ELR (cell line): Measurements from ENCODE around the gene ARHGEF11.
A peak's percentile ranks its signal among the peaks of the same experiment; 100 is the strongest.

ENCODE experiments used
- DNase-seq: peaks from one replicate; pipeline ENCODE4 v3.0.0-alpha.2; 2015; ENCODE audit warnings: low read depth

Gene ARHGEF11

GRCh38 chr1:156949127-156949526 lies 96.4 kb downstream of the ARHGEF11 start:
- DNase-seq: no peak

DNA sequence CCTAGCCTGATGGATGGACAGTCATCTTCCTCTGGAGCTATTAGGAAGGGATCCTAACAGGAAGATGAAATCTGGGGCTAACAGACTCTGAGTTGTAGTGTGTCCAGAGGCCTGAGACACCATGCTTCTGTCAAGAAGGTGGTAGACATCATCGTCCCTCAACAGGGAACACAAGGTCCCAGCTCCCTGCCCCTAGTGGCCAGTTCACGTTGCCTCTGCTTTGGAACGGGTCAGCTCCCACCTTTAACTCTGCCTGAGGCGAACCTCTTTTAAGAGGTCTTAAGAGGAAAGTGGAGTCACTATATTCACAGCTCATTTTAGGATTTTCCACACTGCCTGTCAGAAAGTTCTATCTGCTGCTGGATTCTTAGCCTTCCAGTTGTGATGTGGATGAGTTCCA lies 96.8 kb downstream of the ARHGEF11 start:
- peak; percentile 14 for DNase-seq

GRCh38 chr1:156947818-156948525 lies 97.6 kb downstream of the ARHGEF11 start:
- no peak for DNase-seq

- no peak for DNase-seq
Observed at GRCh38 chr1:156947127-156947526, 98.4 kb downstream of the ARHGEF11 start.

DNA sequence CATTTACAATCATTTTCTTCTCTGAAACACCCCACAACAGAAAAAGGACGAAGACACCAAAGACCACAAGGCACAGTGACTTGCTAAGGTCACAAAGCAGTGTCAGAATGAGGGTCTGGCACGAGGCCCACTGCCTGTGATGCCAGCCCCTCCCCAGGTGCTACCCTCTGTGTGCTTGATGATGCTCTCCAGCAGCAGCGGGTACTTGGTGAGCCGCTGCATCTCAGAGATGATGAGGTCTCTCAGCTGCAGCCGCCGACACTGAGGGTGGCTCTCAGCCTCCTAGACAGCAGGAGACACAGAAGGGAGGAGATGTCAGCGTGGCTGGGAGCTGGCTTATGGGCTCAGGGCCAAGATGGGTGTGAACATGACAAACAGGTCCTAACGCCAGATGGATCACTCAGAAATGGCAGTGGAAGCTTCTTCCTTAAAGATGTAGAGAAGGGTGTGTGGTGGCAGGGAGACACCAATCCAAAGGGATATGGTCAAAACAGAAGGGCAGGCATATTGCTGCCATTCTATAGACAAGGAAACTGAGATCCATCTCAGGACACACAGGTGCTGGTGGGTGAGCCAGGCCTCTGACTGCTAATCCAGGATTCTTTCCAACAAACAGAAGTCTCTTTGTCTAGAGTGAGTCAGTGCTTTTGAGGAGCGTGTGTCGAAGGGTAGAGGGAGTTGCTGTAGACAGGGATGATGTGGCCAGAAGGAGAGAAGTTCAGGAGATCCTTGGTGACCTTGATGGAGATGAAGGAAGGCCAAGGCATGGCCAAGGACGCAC lies 99.5 kb downstream of the ARHGEF11 start:
- no peak for DNase-seq

GRCh38 chr1:156944848-156945247 lies 100.7 kb downstream of the ARHGEF11 start:
- DNase-seq: no peak

DNA sequence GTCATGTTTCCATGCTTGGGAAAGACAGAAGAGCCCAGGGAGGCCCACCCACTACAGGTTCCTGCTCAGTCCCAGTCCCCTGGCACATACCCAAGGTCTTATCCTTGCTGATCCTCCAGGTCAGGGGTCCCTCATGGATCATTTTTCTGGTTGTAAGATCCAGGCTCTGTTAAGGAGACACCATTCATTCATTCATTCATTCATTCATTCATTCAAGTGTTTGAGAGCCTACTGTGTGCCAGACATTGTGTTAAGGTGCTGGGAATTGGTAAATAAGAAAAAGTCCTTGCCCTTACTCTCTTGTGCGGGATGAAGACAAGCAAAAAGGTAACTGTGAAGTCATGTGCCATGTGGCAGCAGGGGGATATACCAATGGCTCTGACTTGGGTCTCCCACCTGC lies 101.3 kb downstream of the ARHGEF11 start:
- DNase-seq: no peak

- DNase-seq: no peak
Observed at GRCh38 chr1:156943756-156944155, 101.8 kb downstream of the ARHGEF11 start.

- DNase-seq: no peak
Observed at GRCh38 chr1:156942576-156942975, 103.0 kb downstream of the ARHGEF11 start.

GRCh38 chr1:156942176-156942575 lies 103.4 kb downstream of the ARHGEF11 start:
- DNase-seq: no peak

DNA sequence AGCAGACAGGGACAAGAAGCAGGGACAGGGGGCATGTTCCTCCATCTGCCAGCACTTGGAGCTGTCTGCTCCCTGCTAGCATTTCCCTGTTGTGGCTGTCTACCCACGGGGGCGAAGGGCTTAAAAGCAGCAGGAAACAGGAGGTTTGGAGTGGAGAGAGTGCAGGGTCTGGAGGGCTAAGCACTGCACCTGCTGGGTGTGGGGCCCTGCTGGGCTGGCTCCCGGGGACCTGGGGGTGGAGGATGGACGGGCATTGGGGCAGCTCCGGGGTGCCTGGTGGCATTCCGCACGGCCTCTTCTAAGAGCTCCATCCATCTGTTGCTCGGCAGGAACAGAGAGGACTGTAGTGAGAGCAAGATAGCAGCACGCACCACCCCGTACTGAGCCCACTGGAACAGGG lies 103.9 kb downstream of the ARHGEF11 start:
- no peak for DNase-seq

DNA sequence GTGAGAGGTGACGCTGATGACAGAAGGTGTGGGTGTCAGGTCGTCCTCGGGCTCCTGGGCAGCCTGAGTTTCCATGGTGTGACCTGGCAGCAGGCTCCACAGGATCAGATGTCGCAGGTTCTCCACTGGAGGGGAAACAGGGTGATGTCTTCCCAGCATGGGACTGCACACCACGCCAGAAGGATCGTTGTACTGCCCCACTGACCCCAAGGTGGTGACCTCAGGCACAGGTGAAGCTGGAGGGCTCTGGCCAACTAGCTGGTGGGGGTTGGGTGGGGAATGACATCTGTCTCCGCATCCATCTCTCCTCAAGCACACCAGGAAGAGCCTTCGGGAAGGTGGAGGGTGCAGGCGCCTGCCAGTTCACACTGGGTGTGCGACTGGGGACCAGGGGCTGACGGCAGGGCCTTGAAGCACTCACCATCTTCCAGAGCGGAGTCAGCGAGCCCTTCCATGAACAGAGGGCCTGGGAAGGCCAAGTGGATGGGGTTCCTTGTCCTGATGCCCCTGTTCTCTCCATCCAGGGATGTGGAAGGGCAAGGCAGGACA lies 105.7 kb downstream of the ARHGEF11 start:
- DNase-seq: no peak

DNA sequence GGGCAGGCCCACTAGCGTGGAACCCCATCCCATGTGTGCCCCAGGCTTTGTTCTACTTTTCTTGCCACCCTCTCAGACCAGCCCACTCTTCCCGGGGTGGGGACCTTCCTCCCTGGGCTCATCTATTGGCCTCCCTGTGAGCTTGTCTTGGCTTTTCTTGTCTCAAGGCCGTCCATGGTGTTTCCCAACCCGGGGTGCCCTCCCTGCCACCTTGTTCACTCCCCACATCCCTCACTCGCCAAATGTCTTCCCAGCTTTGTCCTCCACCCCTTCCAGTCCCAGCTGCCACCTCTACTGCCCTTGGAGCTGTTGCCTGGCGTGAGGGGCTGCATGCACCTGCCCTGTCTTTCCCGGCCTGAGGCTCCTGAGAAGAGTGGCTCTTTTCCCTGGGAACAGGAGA lies 106.7 kb downstream of the ARHGEF11 start:
- no peak for DNase-seq

- no peak for DNase-seq
Observed at GRCh38 chr1:156937883-156938282, 107.7 kb downstream of the ARHGEF11 start.

DNA sequence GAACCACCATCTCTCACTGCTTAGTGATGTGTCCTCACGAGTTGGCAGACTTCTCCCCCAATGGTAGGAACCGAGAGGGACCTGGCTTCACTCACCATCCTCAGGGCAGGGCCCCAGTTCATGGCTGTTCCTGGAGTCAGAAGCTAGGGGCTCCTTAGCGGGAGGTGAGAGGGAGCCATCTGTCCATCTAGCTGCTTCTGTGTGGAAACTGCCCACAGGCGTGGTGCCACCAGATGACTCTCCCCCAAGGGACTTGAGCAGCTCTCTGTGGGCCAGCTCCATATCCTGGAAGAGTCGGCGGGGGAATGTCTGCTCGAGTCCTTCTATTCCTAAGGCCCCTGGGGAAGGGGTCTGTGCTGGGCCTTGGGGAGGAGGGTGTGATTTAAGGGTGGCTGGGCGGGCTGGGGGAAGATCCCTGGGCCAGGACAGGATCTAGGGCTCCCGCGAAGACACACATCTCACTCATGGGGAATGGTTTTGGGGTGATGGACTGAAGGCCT lies 108.8 kb downstream of the ARHGEF11 start:
- no peak for DNase-seq

DNA sequence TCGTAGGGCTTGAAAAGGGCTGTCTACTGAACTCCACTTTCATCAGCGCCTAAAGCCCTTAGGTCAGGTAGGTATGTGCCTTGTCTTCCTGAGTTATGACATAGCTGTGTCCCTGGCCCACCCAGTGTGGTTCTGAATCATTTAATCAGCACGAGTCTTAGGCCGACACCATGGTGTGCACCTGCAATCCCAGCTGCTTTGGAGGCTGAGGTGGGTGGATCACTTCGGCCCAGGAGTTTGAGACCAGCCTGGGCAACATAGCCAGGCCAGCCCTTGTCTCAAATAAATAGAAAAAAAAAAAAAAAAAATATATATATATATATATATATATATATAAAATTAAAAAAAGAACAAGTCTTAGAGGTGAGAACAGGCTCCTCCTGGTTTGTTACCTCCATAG lies 109.4 kb downstream of the ARHGEF11 start:
- no peak for DNase-seq

DNA sequence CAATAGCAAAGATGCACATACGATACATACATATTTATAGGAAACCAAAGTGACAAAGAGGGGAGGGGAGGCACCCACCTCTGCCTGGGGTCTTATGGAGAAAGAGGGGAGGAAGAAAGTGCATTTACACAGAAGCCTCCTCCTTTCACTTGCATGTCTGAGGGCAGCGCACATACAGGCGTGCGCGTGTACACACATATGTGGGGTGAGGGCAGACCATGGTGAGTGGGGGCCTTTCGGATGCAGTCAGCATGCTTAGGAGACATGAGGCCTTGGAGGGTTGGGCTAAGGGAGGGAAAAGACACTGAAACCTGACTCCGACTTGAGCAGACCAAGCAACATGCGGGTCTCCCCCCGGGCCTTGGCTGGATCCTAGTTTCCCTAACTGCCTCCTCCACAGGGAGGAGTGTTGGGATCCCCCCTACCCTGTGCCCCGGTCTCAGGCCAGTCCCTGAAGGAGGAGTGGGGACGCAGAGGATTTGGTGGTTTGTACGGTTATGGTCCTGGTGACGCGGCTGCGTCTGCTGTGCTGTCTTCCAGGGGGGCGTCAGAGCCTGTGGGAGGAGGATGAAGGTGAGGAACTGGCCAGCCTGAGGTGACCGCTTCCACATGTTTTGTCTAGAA lies 109.9 kb downstream of the ARHGEF11 start:
- no peak for DNase-seq

DNA sequence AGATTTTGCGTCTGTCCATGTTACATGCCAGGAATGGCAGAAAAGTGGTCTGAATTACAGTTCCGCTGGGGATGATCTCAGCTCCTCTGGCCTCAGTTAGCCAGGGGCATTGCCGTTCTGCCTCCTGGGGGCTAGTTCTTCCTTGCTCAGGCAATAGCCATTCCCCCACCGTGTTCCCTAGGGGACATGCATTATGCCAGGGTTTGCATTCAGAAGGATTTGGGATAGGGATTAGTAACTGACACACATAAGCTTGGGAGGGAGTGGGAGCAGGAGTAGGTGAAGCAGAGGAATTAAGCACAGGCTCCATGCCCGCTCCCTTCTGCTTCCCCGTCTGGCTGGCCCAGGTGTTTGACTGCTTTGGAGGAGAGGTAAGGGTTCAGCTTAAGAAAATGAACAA lies 112.4 kb downstream of the ARHGEF11 start:
- DNase-seq: no peak

DNA sequence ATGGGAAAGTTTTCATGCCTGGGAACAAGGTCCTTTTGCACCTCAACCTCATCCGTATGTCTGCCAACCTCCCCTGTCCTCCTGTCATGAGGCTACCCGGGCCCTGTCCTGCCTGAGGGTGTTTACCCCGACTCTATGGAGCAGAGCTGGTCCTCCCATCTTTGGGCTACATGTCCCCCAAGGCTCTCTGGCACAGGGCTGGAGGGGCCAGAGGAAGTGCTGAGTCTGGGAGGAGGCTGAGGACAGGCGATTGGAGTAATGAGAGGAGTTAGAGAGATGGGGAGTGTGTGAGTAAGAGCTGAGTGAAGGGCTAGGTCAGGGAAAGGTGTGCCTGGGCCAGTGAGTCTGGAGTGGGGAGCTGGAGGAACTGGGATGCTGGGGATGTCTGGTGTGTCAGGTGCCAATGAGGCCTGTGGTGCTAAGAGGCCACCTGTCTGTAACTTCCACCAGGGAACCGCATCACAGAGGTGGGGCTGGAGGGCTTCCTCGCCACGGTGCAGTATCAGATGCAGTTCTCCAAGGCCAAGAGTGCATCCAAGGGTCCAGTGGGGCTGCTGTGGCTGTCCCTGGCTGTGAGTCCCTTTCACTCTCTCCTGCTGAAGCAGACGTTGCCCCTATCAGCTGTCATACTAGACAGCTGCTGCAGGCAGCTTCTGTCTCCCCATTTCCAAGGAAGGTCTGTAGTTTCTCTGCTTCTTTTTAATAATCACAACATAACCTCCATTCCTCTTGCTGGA lies 113.4 kb downstream of the ARHGEF11 start:
- DNase-seq: no peak

- no peak for DNase-seq
Observed at GRCh38 chr1:156931211-156931952, 114.2 kb downstream of the ARHGEF11 start.

GRCh38 chr1:156930483-156930882 lies 115.1 kb downstream of the ARHGEF11 start:
- no peak for DNase-seq
